GM10248 (cell line): Measurements from ENCODE around the gene XYLT1.
A peak's percentile ranks its signal among the peaks of the same experiment; 100 is the strongest.

Source experiments
- CTCF ChIA-PET: fragments of 300-600 bp; sonication (Branson Sonifier 250); formaldehyde crosslinking; extraction: SDS; loops from one replicate; lab custom pipeline; 2021; ENCODE audit warnings: antibody characterized with exemption; lab: Yijun Ruan, JAX
- POLR2A ChIA-PET: fragments of 350-650 bp; sonication (Branson Sonifier 250); formaldehyde crosslinking; extraction: SDS; loops from one replicate; lab custom pipeline; 2020; ENCODE audit warnings: antibody characterized with exemption; lab: Yijun Ruan, JAX
- DNase-seq: peaks from one replicate; pipeline ENCODE4 v3.0.0; 2012; ENCODE audit errors: extremely low spot score
- CTCF ChIP-seq: IDR thresholded peaks from 2 replicates; pipeline ENCODE4 v1.5.1; 2012; ENCODE audit warnings: mild to moderate bottlenecking, low read depth; ENCODE audit errors: extremely low read depth, missing control alignments, control extremely low read depth

Gene XYLT1

GRCh38 chr16:17475104-17475503 lies 4.3 kb upstream of the XYLT1 start:
- DNase-seq: no peak
- CTCF ChIA-PET: interaction anchor here (0.7 to 4.6 kb wide), 14 partner anchors 10 to 218 kb away, joined by 3 to 19 read pairs (median 4); no protein-coding TSS in a partner anchor
- POLR2A ChIA-PET: no interaction called here
- TF ChIP-seq CTCF: no peak

DNA sequence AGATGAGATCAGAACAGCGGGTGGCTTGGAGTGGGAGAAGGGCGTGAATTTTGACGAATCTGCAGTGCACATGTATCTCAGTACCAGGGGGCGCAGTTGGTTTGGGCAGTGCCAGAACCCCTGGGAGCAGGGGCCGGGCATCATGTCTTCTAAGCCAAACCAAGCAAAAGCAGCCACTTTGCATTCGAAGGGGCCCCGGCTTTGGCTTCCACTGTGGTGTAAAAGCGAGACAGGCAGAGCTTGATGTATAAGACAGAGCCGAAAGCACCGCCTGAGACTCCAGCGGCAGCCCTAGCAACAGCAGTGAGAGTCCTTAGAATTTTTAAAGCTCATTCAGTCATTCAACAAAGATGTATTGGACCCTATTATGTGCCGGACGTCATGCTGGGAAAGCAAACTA lies 3.8 kb upstream of the XYLT1 start:
- peak; percentile 47 for DNase-seq
- POLR2A ChIA-PET: no interaction called here
- TF ChIP-seq CTCF: no peak
- CTCF ChIA-PET: interaction anchor here (0.7 to 4.6 kb wide), 14 partner anchors 9 to 218 kb away, joined by 3 to 19 read pairs (median 4); no protein-coding TSS in a partner anchor

- POLR2A ChIA-PET: no interaction called here
- CTCF ChIA-PET: interaction anchor here (0.9 to 4.6 kb wide), 7 partner anchors 8 to 214 kb away, joined by 3 to 19 read pairs (median 6); no protein-coding TSS in a partner anchor
- TF ChIP-seq CTCF: no peak
- no peak for DNase-seq
These were observed 3.3 kb upstream of the XYLT1 start for GRCh38 chr16:17474037-17474436.

- ChIA-PET POLR2A (no interaction called here), CTCF (interaction anchor here (1.5 kb wide), 1 partner anchor 112 kb away, joined by 3 read pairs; no protein-coding TSS in a partner anchor)
- DNase-seq: no peak
- TF ChIP-seq CTCF: no peak
These were observed 1.1 kb upstream of the XYLT1 start for GRCh38 chr16:17471719-17472461.

- CTCF ChIA-PET: interaction anchor here (0.8 to 3.8 kb wide), 7 partner anchors 9 to 187 kb away, joined by 3 to 26 read pairs (median 11); no protein-coding TSS in a partner anchor
- no peak for TF ChIP-seq CTCF
- POLR2A ChIA-PET: no interaction called here
- peak; percentile 35 for DNase-seq
These were observed 415 bp downstream of the XYLT1 start for GRCh38 chr16:17470182-17470907.

GRCh38 chr16:17469741-17470181 lies 999 bp downstream of the XYLT1 start:
- ChIA-PET POLR2A (no interaction called here), CTCF (interaction anchor here (0.8 to 3.8 kb wide), 11 partner anchors 9 to 609 kb away, joined by 3 to 26 read pairs (median 4); no protein-coding TSS in a partner anchor)
- TF ChIP-seq CTCF: no peak
- peak; percentile 45 for DNase-seq
